Body of pancreas (tissue), 4 donors: ENCODE data around the gene DMRTB1. TPM values are rescaled to one million over a fixed set of nuclear protein-coding genes. Genes with fewer than 3 reads are reported as not detected.

ENCODE experiments used
- ATAC-seq: fragments of 150-250 bp; one replicate; pipeline ENCODE4 v1.9.1; 2016
- DNase-seq, 4 donors: peaks; one replicate each; pipeline ENCODE4 v3.0.0-alpha.2; 2019
- H3K27ac ChIP-seq, 4 donors: fragments of 200-600 bp; sonication (generic); 1 replicate in 3 of 4; 2 replicates in 1 of 4; pipeline versions ENCODE4 v1.5.1 to v1.6.1; 2016 to 2019; ENCODE audit warnings: mild to moderate bottlenecking in 1 of 4, mixed read lengths in 1 of 4, moderate library complexity in 1 of 4
- H3K27me3 ChIP-seq, 2 donors: fragments of 200-600 bp; sonication (generic); one replicate each; pipeline ENCODE4 v1.6.0; 2016; ENCODE audit warnings: mild to moderate bottlenecking in 1 of 2
- H3K36me3 ChIP-seq, 2 donors: fragments of 200-600 bp; sonication (generic); replicated peaks in 1 of 2; 2 replicates each; pipeline ENCODE4 v1.5.1; 2016; ENCODE audit warnings: low read depth in 2 of 2; ENCODE audit not compliant: insufficient read depth in 1 of 2
- H3K4me1 ChIP-seq: fragments of 200-600 bp; sonication (generic); one replicate; pipeline ENCODE4 v1.6.0; 2016
- H3K4me3 ChIP-seq, 2 donors: fragments of 200-600 bp; sonication (generic); 1 replicate in 1 of 2; 2 replicates in 1 of 2; pipeline ENCODE4 v1.5.1; 2016 to 2019
- H3K9me3 ChIP-seq, 3 donors: fragments of 200-600 bp; sonication (generic); 1 replicate in 2 of 3; 2 replicates in 1 of 3; pipeline ENCODE4 v1.5.1; 2016
- CTCF ChIP-seq, 7 experiments: fragments of 450-650 bp in 4 of 7; fragments of 200-600 bp in 3 of 7; sonication (generic) in 3 of 7; IDR thresholded peaks; one replicate each; pipeline ENCODE4 v1.5.1; 2016 to 2019; ENCODE audit warnings: antibody characterized with exemption in 7 of 7
- POLR2A ChIP-seq, 3 donors: fragments of 450-650 bp; IDR thresholded peaks; one replicate each; pipeline ENCODE4 v1.6.1; 2016; ENCODE audit warnings: antibody characterized with exemption in 3 of 3, mild to moderate bottlenecking in 2 of 3
- WGBS, 2 donors: methylation state at CpG; one replicate each; pipeline ENCODE4 v1.1.5; 2017; 5-methylcytosine and 5-hydroxymethylcytosine counted together
- intact Hi-C: fragments of 100-400 bp; cut with DNase I; formaldehyde crosslinking; loops from one replicate; pipeline ENCODE4 v1.15.1; 2023
- total RNA-seq, 2 donors: library from RNA; depleted of rRNA; stranded (reverse); fragments of >200 nt; gene quantifications; one replicate each; pipeline ENCODE4 v1.1.0, GENCODE V29; 2016

DMRTB1 gene
- total RNA-seq, 2 donors from 2014 or later, result not detected

- Histone ChIP-seq H3K9me3 (no peaks in the 10 kb centered on the region), H3K4me1 (no peaks in the 10 kb centered on the region), H3K4me3 (no peak overlapping the region), H3K27me3 (no peaks in the 10 kb centered on the region), H3K27ac (no peak overlapping the region), H3K36me3 (no peaks in the 10 kb centered on the region)
- ATAC-seq (no peak), DNase-seq (no peak)
- no peak for TF ChIP-seq CTCF (IDR thresholded peaks at IDR 0.05)
- TF ChIP-seq POLR2A (IDR thresholded peaks at IDR 0.05), result no peak
- intact Hi-C loops, result no loop called here
- whole genome bisulfite sequencing, 2 donors, result 72 to 81% methylated on average over 6 of the region's 6 CpGs
Observed at GRCh38 chr1:53462193-53462592, 3.0 kb downstream of the DMRTB1 start.

GRCh38 chr1:53462769-53463501 is 3.7 kb downstream of the DMRTB1 start:
- WGBS, 2 donors, result 45 to 67% methylated on average over 11 of the region's 11 CpGs
- H3K4me1 ChIP-seq, result no peaks in the 10 kb centered on the region
- TF ChIP-seq CTCF (IDR thresholded peaks at IDR 0.05) (no peak), POLR2A (IDR thresholded peaks at IDR 0.05) (no peak)
- H3K36me3 ChIP-seq, result no peaks in the 10 kb centered on the region
- no peaks in the 10 kb centered on the region for H3K27me3 ChIP-seq
- no peak overlapping the region for H3K4me3 ChIP-seq
- intact Hi-C loops, result no loop called here
- no peaks in the 10 kb centered on the region for H3K9me3 ChIP-seq
- H3K27ac ChIP-seq, result no peak overlapping the region
- no peak for DNase-seq
- ATAC-seq, result no peak

DNA sequence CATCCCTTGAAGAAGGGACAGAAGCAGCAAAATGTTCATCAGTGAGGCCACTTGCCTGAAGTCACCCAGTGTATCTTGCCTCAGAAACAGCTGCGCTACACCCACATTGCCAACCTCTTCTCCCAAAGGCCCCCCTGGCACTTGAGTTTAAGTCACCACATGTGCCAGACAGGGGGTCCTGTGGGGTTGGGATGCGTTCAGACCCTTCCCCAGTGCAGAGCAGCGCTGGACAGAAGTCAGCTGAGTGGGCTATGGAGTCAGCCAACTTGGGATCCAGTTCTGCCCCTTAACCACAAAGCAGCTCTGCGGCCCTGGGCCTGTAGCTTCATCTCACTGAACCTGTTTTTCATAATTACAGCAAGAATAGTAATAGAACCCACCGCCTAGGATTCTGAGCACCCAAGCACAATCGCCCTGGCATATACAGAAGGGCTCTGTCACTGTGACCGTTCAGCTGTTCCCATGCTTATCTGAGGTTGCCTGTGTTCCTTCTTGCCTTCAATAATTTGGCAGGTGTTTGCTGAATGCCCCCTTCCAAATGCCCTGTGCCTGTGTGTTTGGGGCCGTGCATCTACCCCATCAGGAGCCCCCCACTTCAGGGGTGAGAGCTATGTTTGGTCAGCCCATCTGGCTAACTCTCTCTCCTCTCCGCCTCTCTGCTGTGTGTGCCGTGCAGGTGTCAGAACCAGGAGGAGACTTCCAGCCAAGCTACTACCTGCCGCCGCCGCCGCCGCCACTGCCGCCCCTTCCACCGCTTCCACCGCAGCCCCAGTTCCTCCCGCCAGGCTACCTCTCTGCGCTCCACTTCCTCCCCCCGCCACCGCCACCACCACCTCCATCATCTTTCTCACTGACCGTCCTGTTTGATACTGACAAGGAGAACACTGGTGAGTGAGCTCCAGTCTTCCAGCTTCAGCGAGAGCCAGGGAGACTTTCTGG is 5.0 kb downstream of the DMRTB1 start:
- no peaks in the 10 kb centered on the region for H3K27me3 ChIP-seq
- intact Hi-C loops, result no loop called here

More for the DNA sequence above, 5.0 kb downstream of the DMRTB1 start:
- ATAC-seq (no peak), DNase-seq (no peak)
- Histone ChIP-seq H3K4me3 (no peak overlapping the region), H3K4me1 (no peaks in the 10 kb centered on the region), H3K9me3 (no peaks in the 10 kb centered on the region), H3K36me3 (no peaks in the 10 kb centered on the region), H3K27ac (no peak overlapping the region)
- WGBS, 2 donors, result 73 to 76% methylated on average over 23 to 24 of the region's 24 CpGs
- TF ChIP-seq CTCF (IDR thresholded peaks at IDR 0.05) (no peak), POLR2A (IDR thresholded peaks at IDR 0.05) (no peak)
